ENCODE measurements around the gene CPA3.

Gene CPA3

DNA sequence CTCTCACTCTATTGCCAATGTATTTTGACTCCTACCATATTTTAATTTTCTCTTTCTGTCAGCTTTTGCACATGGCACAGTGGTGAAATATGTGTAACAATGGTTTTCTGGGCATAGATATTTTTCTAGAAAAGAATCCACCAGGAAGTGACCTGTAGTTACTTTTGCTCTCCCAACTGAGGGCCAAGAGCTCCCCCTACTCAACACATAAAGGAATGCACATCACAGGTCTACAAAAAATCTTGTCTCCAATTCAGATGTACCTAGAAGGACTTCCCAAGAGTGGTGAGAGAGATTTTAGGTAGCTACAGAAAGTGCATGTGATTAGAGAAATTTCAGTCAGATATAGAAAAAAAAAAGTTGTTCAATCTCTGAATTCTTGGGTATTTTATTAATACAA is 15.6 kb downstream of the CPA3 start:
- H3K4me3 Mint-ChIP-seq, result no peak overlapping the region
- peaks cover 16% of the 10 kb centered on the region for H3K27me3 Mint-ChIP-seq
- H3K27ac Mint-ChIP-seq, result no peak overlapping the region
- H3K4me1 Mint-ChIP-seq (ENCODE audit: low read depth), result no peaks in the 10 kb centered on the region
- H3K36me3 Mint-ChIP-seq (ENCODE audit: low read depth), result no peaks in the 10 kb centered on the region
- no peaks in the 10 kb centered on the region for H3K9me3 Mint-ChIP-seq

DNA sequence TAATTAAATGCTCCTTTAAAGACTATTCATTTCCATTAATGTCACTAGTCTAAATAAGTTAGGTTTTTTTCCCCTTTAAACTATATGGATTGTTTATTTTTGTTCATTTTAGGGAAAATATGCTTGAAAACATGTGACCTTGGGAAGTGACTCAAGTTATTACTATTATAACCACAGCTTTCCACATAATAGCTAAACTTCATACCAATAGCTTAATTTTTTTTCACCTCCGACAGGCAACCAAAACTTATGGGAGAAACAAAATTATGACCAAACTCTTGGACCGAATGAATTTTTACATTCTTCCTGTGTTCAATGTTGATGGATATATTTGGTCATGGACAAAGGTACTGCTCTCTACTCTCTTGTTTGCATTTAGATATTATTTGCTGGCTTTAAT is 16.2 kb downstream of the CPA3 start:
- Mint-ChIP-seq H3K4me1 (ENCODE audit: low read depth) (no peaks in the 10 kb centered on the region), H3K4me3 (no peak overlapping the region), H3K27me3 (peaks cover 16% of the 10 kb centered on the region), H3K36me3 (ENCODE audit: low read depth) (no peaks in the 10 kb centered on the region), H3K27ac (no peak overlapping the region), H3K9me3 (no peaks in the 10 kb centered on the region)

DNA sequence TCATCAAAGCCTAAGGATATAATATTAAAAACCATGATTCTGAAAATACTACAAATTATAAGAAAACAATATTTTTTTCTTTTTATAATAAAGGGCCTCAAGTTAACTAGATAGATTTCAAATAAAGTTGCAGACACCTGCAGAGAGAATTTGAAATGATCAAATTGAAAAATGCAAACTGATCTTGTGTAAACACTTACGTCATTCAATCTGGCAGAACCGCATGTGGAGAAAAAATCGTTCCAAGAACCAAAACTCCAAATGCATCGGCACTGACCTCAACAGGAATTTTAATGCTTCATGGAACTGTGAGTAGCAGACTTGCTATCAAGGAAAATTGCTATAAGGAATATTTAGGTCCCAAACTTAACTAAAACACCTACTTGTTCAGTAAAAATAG is 17.2 kb downstream of the CPA3 start:
- Mint-ChIP-seq H3K27ac (no peak overlapping the region), H3K4me3 (no peak overlapping the region), H3K9me3 (no peaks in the 10 kb centered on the region), H3K27me3 (peaks cover 13% of the 10 kb centered on the region), H3K36me3 (ENCODE audit: low read depth) (no peaks in the 10 kb centered on the region), H3K4me1 (ENCODE audit: low read depth) (no peaks in the 10 kb centered on the region)

DNA sequence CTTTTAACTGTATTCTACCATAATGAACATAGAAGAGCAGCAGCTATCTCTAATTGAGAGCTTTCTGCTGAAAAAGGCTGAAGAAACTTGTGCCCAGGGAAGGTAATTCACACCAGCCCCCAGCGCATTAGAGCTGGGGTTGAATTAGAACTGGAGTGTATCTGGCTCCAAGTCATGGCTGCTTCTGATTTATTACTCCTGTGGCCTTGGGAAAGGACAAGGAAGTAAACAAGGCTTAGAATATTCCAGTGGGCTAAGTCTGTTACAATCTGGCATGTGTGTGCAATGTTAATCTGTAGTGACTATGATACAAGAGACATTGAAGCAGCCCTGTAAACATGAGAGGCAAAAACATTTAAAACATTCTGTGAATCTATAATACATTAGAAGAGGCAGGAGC is 18.1 kb downstream of the CPA3 start:
- Mint-ChIP-seq H3K36me3 (ENCODE audit: low read depth) (no peaks in the 10 kb centered on the region), H3K9me3 (no peaks in the 10 kb centered on the region), H3K27ac (no peak overlapping the region), H3K4me3 (no peak overlapping the region), H3K27me3 (peaks cover 10% of the 10 kb centered on the region), H3K4me1 (ENCODE audit: low read depth) (no peaks in the 10 kb centered on the region)

DNA sequence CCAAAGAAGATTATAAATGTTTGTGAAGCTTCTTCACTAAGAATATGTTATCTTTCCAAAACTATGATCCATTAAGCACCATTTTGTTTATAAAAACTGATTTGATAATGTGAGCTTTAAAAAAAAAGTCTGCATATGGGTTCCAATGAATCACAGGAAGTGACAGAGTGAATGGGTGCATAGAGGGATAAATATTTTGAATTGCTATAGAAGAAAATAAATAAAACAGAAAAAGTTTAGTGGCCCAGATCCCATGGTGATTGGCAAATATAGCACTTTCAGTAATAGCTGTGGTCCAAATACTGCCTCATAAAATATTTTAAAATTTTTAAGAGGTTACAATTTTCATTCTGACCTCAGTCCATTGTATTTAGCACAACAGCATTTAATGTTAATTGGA is 19.2 kb downstream of the CPA3 start:
- H3K27me3 Mint-ChIP-seq, result peaks cover 11% of the 10 kb centered on the region
- no peak overlapping the region for H3K4me3 Mint-ChIP-seq
- H3K9me3 Mint-ChIP-seq, result no peaks in the 10 kb centered on the region
- H3K36me3 Mint-ChIP-seq (ENCODE audit: low read depth), result no peaks in the 10 kb centered on the region
- no peaks in the 10 kb centered on the region for H3K4me1 Mint-ChIP-seq (ENCODE audit: low read depth)
- H3K27ac Mint-ChIP-seq, result no peak overlapping the region

DNA sequence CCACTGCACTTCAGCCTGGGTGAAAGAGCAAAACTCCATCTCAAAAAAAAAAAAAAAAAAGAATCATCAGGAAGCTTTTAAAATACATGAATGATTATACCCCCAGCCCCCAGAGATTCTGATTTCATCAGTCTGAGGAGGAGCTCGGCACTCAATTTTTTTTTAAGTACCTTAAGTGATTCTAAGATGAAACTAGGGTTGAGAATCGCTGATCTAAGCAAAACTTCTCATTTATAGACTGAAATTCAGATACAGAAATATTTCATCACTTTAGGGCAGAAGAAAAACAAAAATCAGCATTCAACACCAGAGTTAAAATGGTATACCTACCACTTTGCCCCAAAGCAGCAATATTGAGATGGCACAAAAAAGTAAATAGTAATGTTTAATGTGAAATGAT is 24.7 kb downstream of the CPA3 start:
- Mint-ChIP-seq H3K27me3 (peaks cover 11% of the 10 kb centered on the region), H3K36me3 (ENCODE audit: low read depth) (no peaks in the 10 kb centered on the region), H3K9me3 (peaks cover 3% of the 10 kb centered on the region), H3K4me3 (no peak overlapping the region), H3K27ac (no peak overlapping the region), H3K4me1 (ENCODE audit: low read depth) (no peaks in the 10 kb centered on the region)

DNA sequence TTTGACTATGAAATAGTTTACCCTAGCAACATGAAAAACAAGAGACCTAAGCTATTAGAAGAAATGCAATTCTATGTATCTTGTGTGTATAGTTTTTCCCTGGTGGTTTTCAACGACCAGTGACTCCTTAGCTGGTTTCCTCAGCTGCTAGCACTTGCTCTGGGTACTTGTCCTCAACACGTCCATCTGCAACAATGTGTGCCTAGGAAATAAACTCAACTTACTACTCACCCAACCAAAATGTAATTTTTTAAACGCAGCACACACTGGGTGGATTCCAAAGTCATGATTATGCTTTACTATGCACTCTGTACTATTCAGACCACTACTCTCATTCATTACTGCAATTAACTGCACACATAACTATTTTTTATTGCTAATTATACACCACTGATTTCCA is 31.0 kb downstream of the CPA3 start:
- Mint-ChIP-seq H3K36me3 (ENCODE audit: low read depth) (no peaks in the 10 kb centered on the region), H3K27me3 (peaks cover 8% of the 10 kb centered on the region), H3K9me3 (peaks cover 3% of the 10 kb centered on the region), H3K27ac (no peak overlapping the region), H3K4me3 (no peak overlapping the region), H3K4me1 (ENCODE audit: low read depth) (no peaks in the 10 kb centered on the region)

DNA sequence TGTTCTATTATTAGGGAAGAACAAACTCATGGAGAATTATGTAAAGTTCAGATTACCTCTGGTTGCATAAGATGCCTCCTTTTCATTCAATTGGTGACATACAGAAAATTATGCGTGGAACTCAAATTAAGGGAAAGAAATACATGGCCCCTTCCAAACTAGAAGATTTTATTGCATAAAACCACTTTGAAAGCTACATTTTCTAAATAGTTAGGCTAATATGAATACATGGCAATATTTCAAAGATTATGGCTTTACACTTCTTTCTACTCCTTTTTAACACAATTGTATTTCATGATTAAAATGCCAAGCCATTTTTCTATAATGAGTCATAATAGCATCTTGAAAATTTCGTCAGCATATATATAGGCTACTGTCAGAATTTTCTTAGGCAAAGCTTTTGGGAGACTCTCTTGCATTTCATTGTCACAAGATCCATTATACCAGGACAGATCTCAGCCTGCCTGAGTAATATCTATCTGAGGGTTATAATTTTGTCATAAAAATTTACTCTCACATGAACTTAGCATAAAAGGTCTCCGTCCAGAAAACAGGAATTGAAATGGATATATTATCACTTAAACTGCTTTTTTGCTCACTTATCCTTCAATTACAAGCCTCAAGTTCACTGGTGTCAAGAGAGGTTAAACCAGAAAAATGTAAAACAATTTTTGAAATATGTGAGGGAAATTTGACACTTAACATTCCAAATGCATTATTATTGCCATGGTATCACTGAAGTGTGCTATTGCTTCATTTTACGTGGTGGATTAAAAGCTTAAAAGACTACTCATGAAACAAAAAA is 37.1 kb downstream of the CPA3 start:
- H3K27ac Mint-ChIP-seq, result no peak overlapping the region

DNA sequence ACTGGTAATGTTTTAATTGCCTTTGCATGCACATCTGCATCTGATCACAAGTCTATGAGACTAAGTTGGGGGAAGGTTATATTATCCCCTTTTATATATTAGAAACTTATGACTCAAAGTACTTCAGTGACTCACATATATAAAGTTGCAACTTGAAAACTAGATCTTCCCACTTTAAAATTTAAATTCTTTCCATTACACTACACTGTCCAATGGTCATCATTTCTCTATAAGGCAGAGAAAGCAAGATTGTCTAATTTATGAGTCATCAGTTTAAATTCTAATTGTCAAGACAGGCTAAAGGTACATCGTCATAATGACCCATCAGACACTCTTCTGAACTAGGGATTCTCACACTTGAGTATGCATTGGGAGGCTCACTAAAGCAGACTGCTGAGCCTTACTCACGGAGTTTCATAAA is 37.9 kb downstream of the CPA3 start:
- Mint-ChIP-seq H3K36me3 (ENCODE audit: low read depth) (no peaks in the 10 kb centered on the region), H3K9me3 (no peaks in the 10 kb centered on the region), H3K4me1 (ENCODE audit: low read depth) (no peaks in the 10 kb centered on the region), H3K27me3 (peaks cover 18% of the 10 kb centered on the region), H3K4me3 (no peak overlapping the region), H3K27ac (no peak overlapping the region)

More for the DNA sequence above, 37.1 kb downstream of the CPA3 start:
- Mint-ChIP-seq H3K4me3 (no peak overlapping the region), H3K9me3 (no peaks in the 10 kb centered on the region), H3K27me3 (peaks cover 24% of the 10 kb centered on the region), H3K36me3 (ENCODE audit: low read depth) (no peaks in the 10 kb centered on the region), H3K4me1 (ENCODE audit: low read depth) (no peaks in the 10 kb centered on the region)

DNA sequence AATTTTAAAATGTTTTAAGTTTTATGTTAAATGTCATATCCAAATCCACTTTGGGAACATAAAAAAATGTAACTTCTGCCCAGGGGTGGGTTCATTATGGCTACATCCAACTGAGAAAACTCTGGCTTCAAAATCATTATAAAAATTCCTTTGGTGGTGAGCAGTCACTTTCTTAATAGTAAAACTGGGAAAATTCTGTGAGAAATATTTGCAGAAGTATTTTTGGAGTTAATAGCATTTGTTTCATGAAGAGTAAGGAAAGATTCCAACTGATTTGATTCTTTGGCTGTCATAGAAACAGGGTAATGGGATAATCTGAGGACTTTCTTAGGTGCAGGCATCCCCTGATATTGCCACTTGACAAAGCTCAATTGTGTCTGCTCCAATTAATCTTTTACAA is 38.8 kb downstream of the CPA3 start:
- no peak overlapping the region for H3K4me3 Mint-ChIP-seq
- no peaks in the 10 kb centered on the region for H3K4me1 Mint-ChIP-seq (ENCODE audit: low read depth)
- no peaks in the 10 kb centered on the region for H3K9me3 Mint-ChIP-seq
- no peak overlapping the region for H3K27ac Mint-ChIP-seq
- no peaks in the 10 kb centered on the region for H3K36me3 Mint-ChIP-seq (ENCODE audit: low read depth)
- H3K27me3 Mint-ChIP-seq, result peaks cover 18% of the 10 kb centered on the region

DNA sequence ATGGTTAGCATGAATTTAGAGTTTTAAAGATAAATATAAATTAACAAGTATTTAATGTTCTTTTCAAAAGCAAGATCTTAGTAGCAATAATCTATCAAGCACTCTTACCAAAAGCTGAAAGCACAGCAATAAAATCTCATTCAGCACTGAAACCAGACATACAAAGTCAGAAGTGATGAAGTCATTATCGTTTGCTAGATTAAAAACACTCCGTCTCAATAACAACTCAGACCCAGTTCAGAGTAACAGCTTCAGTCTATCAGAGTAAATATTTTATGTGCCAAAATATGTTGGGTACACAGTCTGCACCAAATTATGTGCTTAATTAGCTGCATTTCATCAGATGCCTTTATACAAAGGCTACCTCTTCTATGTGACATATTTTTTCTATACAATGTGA is 41.6 kb downstream of the CPA3 start:
- Mint-ChIP-seq H3K27ac (no peak overlapping the region), H3K4me1 (ENCODE audit: low read depth) (no peaks in the 10 kb centered on the region), H3K27me3 (peaks cover 29% of the 10 kb centered on the region)

DNA sequence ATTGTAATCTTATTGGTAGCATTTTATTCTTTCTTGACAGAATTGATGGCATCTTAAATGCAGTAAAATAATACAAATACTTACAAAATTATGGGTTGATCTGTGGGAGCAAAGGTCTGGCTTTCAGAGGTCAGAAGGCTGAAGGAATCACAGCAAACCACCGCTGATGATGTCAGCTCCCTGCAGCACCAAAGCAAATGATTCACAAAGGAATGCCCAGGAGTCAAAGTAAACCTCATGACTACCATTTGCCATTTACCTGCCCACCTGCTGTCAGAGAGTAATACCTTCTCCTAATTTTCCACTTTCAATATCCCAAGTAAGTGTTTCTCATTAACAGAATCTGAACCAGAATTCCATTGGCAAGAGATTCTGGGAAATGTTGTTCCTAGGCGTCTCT is 46.1 kb downstream of the CPA3 start:
- Mint-ChIP-seq H3K27ac (no peak overlapping the region), H3K4me1 (ENCODE audit: low read depth) (no peaks in the 10 kb centered on the region), H3K27me3 (peaks cover 24% of the 10 kb centered on the region), H3K9me3 (no peaks in the 10 kb centered on the region), H3K4me3 (no peak overlapping the region), H3K36me3 (ENCODE audit: low read depth) (no peaks in the 10 kb centered on the region)

More for the DNA sequence above, 41.6 kb downstream of the CPA3 start:
- no peak overlapping the region for H3K4me3 Mint-ChIP-seq
- no peaks in the 10 kb centered on the region for H3K36me3 Mint-ChIP-seq (ENCODE audit: low read depth)
- H3K9me3 Mint-ChIP-seq, result no peaks in the 10 kb centered on the region

DNA sequence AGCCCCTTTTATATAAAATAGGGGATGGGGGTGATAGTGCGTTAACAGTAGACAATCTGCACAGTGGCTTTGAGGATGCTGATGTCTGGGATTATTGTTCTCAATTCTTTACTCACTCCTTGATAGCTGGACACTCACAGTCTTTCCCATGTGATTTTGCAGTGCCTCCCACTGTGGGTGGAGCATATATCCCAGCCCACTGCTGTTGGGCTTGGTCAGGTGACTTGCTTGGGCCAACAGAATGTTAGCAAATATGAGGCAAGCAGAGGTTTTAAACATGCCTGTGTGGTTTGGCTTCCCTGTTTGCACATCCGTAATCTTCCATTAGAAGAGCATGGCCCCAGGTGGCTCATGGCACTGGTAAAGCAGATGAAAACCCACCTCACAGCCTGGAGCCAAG is 46.5 kb downstream of the CPA3 start:
- no peaks in the 10 kb centered on the region for H3K36me3 Mint-ChIP-seq (ENCODE audit: low read depth)
- H3K4me3 Mint-ChIP-seq, result no peak overlapping the region
- H3K9me3 Mint-ChIP-seq, result no peaks in the 10 kb centered on the region
- no peaks in the 10 kb centered on the region for H3K4me1 Mint-ChIP-seq (ENCODE audit: low read depth)
- peaks cover 23% of the 10 kb centered on the region for H3K27me3 Mint-ChIP-seq
- H3K27ac Mint-ChIP-seq, result no peak overlapping the region

DNA sequence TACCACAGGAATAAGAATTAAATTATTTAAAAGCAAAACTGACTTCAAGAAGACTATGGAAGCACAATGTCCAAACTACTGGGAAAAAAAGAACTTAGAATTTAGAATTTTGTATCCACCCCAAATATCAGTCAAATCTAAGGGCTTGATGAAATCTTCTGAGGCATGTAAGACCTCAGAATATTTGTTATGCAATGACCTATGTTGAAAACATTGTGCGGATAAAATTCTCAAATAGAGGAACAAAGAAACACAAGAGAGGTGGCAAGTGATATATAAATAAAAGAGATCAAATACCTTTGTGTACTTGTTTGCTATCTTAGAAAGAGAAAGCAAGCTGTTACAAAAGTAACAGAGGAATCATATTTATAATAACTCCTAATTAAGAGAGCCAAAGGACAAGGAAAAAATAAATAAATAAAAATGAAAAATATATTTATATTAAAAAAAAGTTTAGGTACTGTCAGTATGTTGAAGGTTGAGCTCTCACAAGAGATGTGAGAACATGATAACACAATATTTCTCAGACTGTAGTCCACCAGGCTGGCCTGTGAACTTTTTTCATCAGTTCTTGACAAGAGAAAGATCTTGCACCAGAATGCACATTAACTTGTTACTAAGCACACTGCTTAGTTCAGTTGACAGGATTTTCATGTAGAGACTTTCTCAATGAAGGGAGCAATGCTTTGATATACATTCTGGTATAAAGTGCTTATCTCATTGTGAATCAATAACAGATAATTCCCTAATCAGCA is 50.0 kb downstream of the CPA3 start:
- Mint-ChIP-seq H3K9me3 (no peaks in the 10 kb centered on the region), H3K4me1 (ENCODE audit: low read depth) (no peaks in the 10 kb centered on the region), H3K27ac (no peak overlapping the region), H3K27me3 (peaks cover 18% of the 10 kb centered on the region), H3K4me3 (no peak overlapping the region), H3K36me3 (ENCODE audit: low read depth) (no peaks in the 10 kb centered on the region)

DNA sequence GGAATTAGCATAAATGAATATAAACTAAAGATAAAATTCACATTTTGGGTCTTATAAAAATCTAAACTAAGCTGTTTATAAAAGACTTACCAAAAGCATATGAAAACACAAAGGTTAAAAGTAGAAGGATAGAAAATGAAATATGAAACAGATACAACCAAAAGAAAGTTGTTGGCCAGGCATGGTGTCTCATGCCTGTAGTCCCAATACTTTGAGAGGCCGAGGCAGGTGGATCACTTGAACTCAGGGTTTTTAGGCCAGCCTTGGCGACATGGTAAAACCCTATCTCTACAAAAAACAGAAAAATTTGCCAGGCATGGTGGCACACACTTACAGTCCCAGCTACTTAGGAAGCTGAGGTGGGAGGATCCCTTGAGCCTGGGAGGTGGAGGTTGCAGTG is 51.0 kb downstream of the CPA3 start:
- Mint-ChIP-seq H3K4me1 (ENCODE audit: low read depth) (no peaks in the 10 kb centered on the region), H3K9me3 (no peaks in the 10 kb centered on the region), H3K4me3 (no peak overlapping the region), H3K36me3 (ENCODE audit: low read depth) (no peaks in the 10 kb centered on the region), H3K27me3 (peaks cover 12% of the 10 kb centered on the region), H3K27ac (no peak overlapping the region)

All from stimulated activated naive CD8-positive, alpha-beta T cell treated with anti-CD3 and anti-CD28 coated beads, Interleukin-15, Interleukin-2, amounts not matched to agents 100 ng/mL and 50 ng/mL, for 24 hours (primary cell).